Activated CD4-positive, CD25-positive, alpha-beta regulatory T cell treated with anti-CD3 and anti-CD28 coated beads, Interleukin-2, amount 50 U/mL, for 72 hours (primary cell): ENCODE data around the gene DOHH.

Source experiments
- DNase-seq: peaks from one replicate; pipeline ENCODE4 v3.0.0; 2021

The DOHH gene

DNA sequence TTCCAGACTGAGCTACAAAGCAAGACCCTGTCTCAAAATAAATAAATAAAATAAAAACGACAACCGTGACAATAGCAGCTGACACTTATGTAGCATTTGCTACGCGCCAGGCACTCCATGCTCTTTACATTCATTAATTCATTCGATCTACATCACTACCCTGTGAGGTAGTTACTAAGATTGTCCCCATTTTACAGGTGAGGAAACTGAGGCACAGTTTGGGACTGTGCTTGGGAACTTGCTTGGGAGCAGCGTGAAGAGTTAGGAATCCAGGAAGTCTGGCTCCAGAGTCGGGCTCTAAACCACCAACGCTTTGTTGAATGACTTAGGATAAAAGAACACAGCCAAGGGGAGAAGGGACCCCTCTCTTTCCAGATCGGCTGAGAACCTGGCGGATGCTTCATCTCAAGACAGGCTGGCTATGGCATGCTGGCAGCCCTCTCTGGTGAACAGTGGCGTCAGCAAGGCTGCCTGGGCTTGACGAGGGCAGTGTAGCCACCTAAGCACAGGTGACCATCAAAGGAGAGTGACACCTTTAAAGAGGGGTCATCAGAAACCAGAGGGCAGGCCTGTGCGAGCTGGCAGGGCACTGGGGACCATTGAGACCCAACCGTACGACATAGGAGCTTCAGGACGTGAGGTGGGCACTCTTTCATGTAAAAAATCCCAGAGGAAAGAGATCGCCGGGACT, 591 bp downstream of the DOHH start:
- DNase-seq: no peak

DNA sequence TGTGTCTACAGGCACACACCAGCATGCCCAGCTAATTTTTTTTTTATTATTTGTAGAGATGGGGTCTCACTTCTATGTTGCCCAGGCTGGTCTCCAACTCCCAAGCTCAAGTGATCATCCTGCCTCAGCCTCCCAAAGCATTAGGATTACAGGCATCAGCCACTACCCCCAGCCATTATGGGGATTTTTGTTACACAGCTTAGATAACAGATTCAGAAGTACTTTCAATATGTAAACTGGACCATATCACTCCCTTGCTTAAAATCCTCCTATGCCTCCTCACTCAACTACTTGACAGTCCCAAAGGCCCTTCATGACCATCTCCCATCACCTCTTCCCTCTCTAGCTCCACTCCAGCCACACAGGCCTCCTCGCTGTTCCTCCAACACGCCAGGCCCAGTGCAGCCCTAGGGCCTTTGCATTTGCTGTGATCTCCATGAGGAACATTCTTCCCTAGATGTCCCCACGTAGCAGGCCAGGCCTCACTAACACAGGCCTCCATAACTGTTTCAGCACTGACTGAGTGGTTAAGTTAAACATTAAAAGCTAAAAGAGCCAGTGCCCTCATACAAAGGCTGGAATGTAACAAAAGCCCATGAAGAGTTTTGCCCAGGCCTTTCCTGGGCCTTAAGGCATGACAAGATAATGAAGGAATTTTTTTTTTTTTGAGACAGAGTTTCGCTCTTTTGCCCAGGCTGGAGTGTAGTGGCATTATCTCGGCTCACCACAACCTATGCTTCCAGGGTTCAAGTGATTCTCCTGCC, 2.5 kb downstream of the DOHH start:
- DNase-seq: no peak

DNA sequence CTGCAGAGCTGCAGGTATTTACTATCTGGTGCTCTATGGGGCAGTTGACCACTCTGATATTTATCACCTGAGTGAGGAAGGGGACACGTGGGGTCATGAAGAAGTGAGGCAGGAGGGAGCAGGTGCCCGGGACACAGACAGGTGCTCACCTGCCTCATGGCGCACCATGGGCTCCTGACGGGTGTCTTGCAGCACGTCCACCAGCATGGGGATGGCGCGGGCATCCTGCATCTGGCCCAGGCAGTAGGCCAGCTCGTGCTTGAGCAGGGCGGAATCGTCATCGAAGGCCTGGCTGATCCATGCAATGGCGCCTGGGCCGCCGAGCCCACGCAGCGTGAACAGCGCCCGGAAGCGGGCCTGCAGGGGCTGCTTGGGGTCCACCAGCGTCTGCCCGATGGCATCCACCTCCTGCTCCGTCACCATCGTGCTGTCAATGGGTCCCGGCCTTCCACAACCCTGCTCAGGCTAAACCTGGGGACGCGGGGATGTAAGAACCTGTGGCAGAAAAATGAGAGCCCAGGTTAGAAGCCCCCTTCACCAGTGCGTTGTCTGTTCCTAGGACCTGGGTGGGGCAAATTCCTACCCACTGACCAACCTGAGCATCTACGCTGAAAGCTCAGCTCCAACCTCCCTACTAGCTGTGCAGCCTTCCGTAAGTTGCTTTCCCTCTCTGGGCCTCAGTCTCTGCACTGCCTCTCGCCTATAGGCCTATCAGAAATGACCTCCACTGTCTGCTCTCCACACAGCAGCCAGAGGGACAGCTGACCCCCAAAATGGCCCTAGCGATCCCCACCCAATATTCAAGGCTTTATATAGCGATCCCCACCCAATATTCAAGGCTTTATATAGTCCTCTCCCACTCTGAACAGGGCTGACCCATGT, 3.8 kb downstream of the DOHH start:
- no peak for DNase-seq

DNA sequence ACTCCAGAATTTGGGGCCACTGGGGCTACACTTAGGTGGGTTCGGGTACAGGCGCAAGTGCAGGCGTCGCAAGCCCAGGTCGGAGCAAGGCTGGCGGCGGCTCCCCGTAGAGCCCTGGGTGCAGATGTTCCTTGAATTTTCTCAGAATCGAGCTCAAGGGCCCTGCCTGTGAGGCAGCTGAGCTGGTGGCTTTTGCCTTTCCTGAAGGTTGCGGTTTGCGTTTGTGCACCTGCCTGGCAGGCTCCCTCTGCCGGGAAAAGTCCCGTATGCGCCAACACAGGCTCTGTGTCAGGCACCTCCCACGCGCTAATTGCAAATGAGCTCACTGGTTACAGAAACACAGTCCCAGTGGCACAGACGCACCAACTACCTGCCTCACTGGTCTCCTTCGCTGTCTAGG, 5.9 kb downstream of the DOHH start:
- DNase-seq: no peak

DNA sequence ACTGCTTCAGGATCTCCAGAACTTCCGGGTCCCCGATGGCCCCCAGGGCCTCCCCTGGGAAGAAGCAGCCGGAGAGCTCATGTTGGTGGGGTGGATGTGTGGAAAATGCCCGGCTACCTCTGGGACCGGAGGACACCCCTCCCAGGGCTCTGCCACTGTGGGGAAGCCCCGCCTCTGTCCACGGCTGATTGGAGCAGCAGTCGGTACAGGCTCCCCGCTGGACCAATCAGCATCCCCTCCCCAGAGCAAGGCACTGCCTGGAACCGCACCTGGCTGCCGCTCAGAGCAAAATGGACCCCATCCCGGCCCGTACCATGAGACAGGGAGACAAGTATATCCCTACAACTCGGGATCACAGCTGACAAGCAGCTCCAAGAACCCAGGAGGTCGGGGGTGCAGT, 6.4 kb downstream of the DOHH start:
- DNase-seq: no peak

DNA sequence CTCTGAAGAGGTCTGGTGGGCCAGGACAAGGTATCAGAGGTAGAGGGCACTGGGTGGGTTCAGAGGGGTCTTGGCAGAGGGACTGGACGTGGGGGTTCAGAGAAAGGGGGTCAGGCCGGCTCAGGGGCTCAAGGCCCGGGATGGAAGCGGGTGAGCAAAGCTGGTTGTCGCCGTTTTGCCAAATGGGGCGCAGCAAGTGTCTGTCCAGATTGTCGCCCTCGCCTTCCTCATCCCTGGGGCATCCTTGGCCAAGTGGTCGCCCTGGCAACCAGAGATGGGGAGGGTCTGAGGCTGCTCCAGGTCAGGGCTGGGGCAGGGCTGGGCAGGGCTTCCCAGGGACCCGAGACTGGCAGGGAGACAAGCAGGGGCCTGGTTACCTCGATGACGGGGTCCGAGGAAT, 6.8 kb downstream of the DOHH start:
- no peak for DNase-seq

DNA sequence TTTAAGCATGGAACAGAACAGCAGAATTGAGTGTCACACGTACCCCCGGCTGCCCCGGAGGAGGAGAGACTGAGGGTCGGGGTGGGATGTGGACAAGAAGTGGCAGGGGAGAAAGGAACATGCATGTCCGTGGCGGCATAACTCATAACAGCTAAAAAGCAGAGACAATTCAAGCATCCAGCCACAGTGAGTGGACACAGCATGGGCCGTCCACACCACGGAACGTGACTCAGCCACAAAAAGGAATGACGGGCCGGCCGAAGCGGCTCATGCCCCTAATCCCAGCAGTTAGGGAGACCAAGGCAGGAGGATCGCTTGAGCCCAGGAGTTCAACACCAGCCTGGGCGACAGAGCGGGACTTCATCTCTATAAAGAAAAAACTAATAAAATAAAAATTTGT, 7.6 kb downstream of the DOHH start:
- DNase-seq: no peak

DNA sequence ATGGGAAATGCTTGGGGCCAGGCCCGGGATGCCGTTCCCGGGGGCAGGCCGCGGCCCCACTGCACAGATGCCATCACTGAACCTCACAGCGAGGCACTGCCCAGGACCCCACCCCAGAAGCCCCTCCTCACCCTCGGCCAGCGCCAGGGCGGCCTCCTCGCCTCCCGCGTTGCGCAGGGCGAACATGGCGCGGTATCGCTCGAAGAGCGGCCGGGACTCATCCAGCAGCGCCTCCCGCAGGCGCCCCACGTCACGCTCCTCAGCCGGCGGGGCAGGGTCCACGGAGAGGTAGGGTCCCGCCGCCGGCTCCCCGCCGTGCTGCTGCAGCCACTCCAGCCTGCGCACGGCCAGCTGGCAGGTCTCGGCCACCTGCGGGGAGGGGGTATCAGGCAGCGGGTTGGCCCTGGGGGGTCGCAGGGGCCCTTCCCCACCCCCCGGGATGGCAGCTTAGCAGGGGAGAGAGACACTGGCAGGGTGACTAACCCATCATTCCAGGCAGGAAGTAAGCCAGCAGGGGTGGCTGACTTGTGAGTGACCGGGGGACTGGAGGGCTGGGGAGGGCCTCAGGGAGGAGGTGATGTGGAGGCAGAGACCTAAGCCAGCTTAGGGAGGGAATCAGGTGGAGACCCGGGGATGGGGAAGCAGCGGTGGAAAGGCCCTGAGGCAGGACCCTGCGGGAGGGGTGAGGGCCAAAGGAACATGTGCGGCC, 8.2 kb downstream of the DOHH start:
- no peak for DNase-seq

DNA sequence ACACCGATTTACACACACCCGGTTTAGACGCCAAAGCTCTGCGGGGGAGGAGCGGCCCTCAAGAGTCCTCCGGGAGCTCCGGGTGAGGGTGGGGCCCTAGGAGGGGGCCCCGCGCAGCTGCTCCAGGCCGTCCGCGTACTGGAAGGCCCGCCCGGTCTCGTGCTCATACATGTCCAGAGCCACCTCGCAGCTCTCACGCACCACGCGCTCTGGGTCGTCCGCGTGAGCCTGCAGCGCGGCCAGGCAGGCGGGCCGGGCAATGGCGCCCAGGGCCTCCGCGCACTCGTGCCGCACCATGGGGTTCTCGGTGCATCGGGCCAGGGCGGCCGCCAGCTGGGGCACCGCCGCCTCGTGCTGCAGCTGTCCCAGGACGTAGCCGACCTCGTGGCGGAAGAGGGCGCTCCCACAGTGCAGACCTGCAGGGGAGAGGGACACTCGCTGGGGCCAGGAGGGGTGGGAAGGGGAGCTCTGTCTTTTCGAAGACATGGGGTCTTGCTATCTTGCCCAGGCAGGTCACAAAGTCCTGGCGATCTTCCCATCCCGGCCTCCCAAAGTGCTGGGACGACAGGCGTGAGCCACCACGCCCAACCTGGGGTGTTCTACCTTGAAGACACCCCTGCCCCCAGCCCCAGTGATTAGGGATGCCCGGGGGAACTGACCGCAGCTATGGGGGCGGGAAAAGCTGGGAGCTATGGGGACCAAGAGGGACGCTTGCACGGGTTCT, 8.9 kb downstream of the DOHH start:
- DNase-seq: no peak

DNA sequence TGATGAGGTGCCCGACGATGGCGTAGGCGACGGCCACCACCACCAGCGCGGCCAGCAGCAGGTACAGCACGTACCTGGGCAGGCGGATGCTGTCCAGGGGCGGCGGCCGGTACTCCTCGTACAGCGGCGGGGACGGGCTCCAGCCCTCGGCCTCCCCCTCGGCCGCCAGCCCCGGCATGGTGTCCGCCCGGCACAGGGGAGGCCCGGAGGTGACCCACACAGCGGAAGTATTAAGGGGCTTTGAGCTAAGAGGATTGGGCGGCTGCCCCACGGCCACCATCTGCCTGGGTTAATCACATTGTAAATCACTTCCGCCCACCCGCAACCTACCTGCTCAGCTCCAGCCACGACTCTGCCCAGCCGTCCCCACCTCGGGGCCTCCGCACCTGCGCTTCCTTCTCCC, 17.2 kb downstream of the DOHH start, which contains the start of gene SMIM44:
Gene SMIM44 (minus strand): TSS at position 216 of the 403 bp plus-strand sequence. CDS start 38 bp downstream, at position 178.
- no peak for DNase-seq

DNA sequence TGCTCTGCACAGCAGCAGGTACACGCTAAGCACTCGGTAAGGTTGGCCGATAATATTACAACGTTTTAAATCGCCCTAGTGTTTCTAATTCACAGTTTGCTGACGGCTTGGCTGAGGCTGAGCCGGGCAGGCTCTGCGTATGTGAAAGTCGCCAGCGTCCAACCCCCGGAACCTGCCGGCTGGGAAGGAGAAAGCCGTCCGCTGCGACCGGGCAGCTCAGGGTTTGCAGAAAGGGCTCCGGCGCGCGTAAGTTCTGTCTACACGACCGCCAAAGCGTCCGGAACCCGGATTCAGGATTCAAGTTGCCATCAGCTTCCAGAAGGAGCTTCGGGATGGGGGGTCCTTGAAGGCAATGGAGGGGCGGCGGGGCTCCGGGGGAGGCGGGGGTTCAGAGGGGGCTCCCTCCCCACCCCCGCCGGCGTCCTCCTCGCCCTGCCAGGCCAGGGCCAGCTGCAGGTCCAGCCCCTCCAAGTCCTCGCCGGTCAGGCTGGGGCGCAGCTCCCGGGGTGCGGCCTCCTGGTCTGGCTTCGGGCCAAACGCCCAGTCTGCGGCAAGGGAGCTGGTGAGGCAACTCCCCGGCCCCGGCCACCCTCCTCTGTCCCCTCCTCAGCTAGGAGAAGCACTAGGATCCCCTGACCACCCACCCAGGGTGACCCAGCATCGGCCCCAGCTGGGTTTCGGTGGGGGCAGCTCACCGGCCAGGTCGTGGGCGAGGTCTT, 17.8 kb downstream of the DOHH start:
- DNase-seq: no peak

DNA sequence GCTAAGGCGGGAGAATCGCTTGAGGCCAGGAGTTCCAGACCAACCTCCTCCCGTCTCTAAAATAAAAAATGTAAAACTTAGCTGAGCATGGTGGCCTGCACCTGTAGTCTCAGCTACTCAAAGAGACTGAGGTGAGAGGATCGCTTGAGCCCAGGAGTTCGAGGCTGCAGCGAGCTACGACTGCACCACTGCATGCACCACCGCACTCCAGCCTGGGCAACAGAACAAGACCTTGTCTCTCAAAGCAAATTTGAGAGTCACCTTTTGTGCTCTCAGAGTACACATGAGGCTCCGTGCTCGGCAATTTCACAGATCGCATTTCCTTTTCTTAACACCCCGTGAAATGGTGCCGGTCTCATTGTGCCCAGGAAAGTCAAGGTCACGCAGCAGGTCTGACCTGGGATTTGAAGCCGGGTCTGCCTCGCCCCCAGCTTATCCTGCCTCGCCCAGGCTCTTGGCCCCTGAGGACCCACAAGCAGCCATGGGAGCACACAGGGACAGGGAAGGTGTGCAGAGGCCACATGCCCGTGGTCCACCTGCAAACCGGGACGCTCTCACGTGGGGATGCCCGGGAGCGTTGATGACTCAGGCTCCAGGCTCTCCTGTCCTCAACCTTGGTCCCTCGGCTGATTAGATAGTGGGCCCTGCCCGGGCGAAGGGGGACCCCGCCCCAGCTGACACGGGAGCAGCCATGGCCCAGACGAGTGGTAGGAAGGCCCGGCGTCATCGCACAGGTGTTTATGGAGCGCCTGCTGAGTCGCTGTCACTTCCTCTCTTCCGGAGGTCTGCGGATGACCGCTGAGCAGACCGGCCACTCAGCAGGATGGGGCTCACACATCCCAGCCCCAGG, 19.0 kb downstream of the DOHH start:
- no peak for DNase-seq

DNA sequence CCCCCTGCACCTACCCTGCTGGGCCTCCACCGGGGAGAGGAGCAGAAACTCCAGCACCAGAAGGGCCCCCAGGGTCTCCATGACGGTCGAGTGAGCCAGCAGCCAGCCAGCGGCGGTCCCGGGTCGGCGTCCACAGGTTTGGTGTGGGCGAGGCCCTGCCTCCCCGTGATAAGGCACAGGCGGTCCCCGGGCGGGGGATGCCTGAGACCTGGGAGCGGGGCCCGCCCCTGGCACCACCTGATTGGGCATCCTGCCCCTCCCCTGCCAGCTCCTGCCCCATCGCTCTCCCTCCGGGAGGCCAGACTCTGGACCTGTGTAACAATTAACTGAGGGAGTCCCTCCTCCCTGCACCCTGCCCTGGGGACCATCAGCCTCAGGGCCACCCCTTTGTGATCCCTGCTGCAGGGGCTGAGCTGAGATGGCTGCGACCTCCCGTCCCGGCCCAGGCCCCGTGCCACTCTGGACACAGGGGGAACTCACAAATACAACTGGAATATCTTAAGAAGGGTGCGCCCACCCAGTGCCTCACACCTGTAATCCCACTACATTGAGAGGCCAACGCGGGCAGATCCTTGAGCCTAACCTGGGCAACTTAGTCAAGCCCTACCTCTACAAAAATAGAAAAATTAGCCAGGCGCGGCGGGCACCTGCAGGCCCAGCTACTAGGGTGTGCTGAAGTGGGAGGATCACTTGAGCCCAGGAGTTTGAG, 19.9 kb downstream of the DOHH start, which contains the start of gene SMIM24:
Gene SMIM24 (minus strand): TSS at position 143 of the 709 bp plus-strand sequence. CDS start 62 bp downstream, at position 81.
- DNase-seq: no peak

DNA sequence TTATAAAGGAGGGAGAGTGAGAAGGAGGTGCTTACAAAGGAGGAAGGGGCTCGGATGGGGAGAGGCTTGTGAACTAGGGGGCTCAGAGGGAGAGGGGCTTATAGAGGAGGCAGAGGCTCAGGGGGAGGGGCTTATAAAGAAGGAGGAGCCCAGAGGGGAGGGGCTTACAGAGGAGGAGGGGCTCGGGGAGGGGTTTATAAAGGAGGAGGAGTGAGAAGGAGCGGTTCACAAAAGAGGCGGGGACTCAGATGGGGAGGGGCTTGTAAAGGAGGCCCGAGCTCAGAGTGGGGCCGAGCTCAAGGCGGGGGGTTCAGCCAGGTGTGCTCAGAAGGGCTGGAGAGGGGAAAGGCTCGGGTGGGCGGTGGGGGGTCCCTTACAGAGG, 20.6 kb downstream of the DOHH start:
- no peak for DNase-seq

DNA sequence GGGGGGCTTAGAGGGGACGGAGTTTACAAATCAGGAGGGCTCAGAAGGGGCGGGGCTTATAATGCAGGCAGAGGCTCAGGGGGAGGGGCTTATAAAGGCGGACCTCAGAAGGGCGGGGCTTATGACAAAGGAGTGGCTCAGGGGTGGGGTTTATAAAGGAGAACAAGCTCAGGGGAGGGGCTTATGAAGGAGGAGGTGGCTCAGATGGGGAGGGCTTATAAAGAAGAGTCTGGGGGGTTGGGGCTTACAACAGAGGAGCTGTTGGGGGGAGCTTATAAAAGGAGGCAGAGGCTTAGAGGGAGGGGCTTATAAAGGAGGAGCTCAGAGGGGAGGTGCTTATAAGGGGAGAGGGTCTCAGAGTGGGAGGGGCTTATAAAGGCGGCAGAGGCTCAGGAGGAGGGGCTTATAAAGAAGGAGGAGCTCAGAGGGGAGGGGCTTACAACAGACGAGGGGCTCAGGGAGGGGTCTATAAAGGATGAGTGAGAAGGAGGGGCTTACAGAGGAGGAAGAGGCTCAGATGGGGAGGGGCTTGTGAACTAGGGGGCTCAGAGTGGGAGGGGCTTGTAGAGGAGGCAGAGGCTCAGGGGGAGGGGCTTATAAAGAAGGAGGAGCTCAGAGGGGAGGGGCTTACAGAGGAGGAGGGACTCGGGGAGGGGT, 21.2 kb downstream of the DOHH start:
- peak; percentile 53 for DNase-seq

DNA sequence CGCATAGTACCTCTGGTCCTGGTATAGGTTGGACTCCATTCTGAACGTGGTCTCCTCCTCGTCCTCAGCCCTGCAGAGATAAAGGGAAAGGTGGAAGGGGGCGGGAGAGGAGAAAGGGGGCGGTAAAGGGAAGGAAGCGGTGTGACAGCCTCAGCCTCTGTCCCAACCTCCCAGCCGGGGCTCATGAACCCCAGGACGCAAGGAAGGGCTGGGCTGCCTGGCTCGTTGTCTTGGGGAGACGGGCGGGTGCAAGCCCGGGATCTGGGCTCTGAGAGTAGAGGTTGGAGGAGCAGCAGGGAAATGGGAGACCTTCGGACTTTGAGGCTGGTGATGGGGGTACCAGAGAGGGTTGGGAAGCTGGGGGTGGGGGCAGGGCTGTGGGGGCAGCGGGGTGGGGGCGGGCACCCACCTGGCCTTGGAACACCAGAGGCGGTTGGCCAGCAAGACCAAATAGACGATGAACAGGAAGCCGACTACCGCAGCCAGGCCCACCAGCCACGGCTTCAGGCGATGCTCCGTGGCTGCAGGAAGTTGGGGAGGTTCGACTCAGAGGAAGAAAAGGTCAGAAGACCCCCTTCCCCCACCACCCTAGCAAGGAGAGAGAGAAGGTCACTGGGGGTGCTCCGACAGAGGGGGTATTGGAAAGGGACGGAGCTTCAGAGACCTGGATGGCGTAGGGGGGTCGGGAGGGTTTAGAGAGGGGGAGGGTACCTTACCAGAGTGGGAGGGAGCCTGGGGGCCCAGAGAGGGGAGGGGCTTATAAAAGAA, 21.9 kb downstream of the DOHH start:
- no peak for DNase-seq

DNA sequence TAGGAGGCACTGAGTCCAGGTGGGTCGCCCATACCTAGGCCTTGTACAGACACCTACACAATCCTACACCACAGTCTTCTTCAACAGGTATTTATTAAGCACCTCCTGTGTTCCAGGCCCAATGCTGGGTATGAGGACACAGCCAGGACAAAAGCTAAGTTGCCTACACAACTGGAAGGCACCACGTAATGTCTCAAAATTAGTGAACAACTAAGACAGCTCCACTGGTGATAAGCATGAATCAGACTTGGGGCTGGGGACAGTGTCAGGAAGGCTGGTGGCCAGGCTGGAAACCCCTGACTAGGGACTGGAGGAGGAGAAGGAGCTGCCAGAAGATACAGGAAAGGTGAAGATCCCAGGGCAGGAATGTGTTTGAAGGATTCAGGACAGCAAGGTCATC, 22.5 kb downstream of the DOHH start:
- no peak for DNase-seq

DNA sequence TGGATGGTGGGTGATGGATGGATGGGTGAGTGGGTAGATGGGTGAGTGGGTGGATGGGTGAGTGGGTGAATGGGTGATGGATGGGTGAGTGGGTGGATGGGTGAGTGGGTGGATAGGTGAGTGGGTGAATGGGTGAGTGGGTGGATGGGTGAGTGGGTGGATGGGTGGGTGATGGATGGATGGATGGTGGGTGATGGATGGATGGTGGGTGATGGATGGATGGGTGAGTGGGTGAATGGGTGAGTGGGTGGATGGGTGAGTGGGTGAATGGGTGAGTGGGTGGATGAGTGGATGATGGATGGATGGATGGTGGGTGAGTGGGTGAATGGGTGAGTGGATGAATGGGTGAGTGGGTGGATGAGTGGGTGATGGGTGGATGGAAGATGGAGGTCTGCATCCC, 23.0 kb downstream of the DOHH start:
- DNase-seq: no peak
